ENCODE data around the gene IGF2R.

The IGF2R gene

GRCh38 chr6:160142115-160142715 is 173.3 kb downstream of the IGF2R start:
- no peak for DNase-seq

- no peak for DNase-seq
Measured at GRCh38 chr6:160146454-160147145, 177.7 kb downstream of the IGF2R start.

- DNase-seq: no peak
Measured at GRCh38 chr6:160147146-160147536, 178.3 kb downstream of the IGF2R start.

GRCh38 chr6:160154471-160154870 is 185.6 kb downstream of the IGF2R start:
- no peak for DNase-seq

GRCh38 chr6:160156842-160157241 is 188.0 kb downstream of the IGF2R start:
- no peak for DNase-seq

- DNase-seq: no peak
Measured at GRCh38 chr6:160160450-160160849, 191.6 kb downstream of the IGF2R start.

Data from eye (tissue), 1 donor.